OCI-M2 (cell line): ENCODE measurements around the gene ROPN1B.
"Not testable (repeated sequence)": the region's sequence is repeated elsewhere in the genome, so short reads cannot be mapped to it uniquely, and the experiment has no call there.

Experiments used
- DNase-seq: peaks from one replicate; lab custom pipeline; 2025; ENCODE audit not compliant: unreplicated experiment; lab: John Stamatoyannopoulos, UW

ROPN1B gene

GRCh38 chr3:125968701-125969592, at the start of gene ROPN1B:
ROPN1B (plus strand) TSS chr3:125969178; CDS start chr3:125972055, 2,877 bp downstream.
- not testable (repeated sequence) for DNase-seq

- not testable (repeated sequence) for DNase-seq
Measured at GRCh38 chr3:125920191-125920590, 48.8 kb upstream of the ROPN1B start.

- not testable (repeated sequence) for DNase-seq
Measured at GRCh38 chr3:125920751-125921279, 48.2 kb upstream of the ROPN1B start.

- DNase-seq = not testable (repeated sequence)
Measured at GRCh38 chr3:125921712-125922111, 47.3 kb upstream of the ROPN1B start.

GRCh38 chr3:125923324-125924115, 45.5 kb upstream of the ROPN1B start:
- not testable (repeated sequence) for DNase-seq

- DNase-seq = not testable (repeated sequence)
Measured at GRCh38 chr3:125924276-125924675, 44.7 kb upstream of the ROPN1B start.

- not testable (repeated sequence) for DNase-seq
Measured at GRCh38 chr3:125925727-125926126, 43.3 kb upstream of the ROPN1B start.

- not testable (repeated sequence) for DNase-seq
Measured at GRCh38 chr3:125928771-125929545, 40.0 kb upstream of the ROPN1B start.

GRCh38 chr3:125929765-125930164, 39.2 kb upstream of the ROPN1B start:
- not testable (repeated sequence) for DNase-seq

- not testable (repeated sequence) for DNase-seq
Measured at GRCh38 chr3:125931355-125931880, 37.6 kb upstream of the ROPN1B start.

- DNase-seq = not testable (repeated sequence)
Measured at GRCh38 chr3:125933397-125934173, 35.4 kb upstream of the ROPN1B start.

- DNase-seq = not testable (repeated sequence)
Measured at GRCh38 chr3:125935252-125935874, 33.6 kb upstream of the ROPN1B start.

GRCh38 chr3:125936210-125936815, 32.7 kb upstream of the ROPN1B start:
- not testable (repeated sequence) for DNase-seq

- DNase-seq = not testable (repeated sequence)
Measured at GRCh38 chr3:125936891-125937290, 32.1 kb upstream of the ROPN1B start.

GRCh38 chr3:125947806-125948205, 21.2 kb upstream of the ROPN1B start:
- DNase-seq = not testable (repeated sequence)

GRCh38 chr3:125948901-125949300, 20.1 kb upstream of the ROPN1B start:
- not testable (repeated sequence) for DNase-seq

GRCh38 chr3:125951176-125951575, 17.8 kb upstream of the ROPN1B start:
- DNase-seq = not testable (repeated sequence)

- not testable (repeated sequence) for DNase-seq
Measured at GRCh38 chr3:125957020-125957419, 12.0 kb upstream of the ROPN1B start.
